ENCODE measurements around the gene LIN28B. TPM values are rescaled to one million over a fixed set of nuclear protein-coding genes. Genes with fewer than 3 reads are reported as not detected.
"Not testable (repeated sequence)": the region's sequence is repeated elsewhere in the genome, so short reads cannot be mapped to it uniquely, and the experiment has no call there.

LIN28B gene
- total RNA-seq, 1 donor from 2014 or later = not detected

DNA sequence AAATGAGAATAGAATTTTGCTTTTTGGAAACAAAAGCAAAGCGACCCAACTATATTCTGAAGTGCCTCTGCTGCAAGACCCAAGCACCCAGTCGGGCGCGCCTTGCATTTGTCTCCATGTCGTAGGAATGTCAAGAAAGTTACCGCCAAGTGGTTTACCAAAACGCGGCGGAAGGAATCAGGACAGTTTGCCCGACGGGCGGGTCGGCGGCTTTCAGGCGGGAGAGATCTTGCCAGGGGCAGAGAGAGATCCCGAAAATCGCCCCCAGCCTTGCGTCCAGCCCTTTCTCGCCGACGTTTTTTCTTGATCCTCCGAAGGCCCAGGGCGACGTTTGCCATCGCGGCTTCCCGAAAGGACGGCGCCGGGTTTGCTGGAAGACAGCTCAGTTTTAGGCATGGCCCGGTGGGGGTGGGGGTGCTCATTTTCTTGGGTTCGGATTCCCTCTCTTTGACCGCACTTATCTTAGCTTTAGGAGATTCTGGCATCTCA, 4.0 kb upstream of the LIN28B start:
- ATAC-seq (ENCODE audit: low read depth) (no peak), DNase-seq (no peak)
- H3K27ac Mint-ChIP-seq = no peak overlapping the region
- H3K4me3 Mint-ChIP-seq = no peak overlapping the region
- H3K9me3 Mint-ChIP-seq = peaks cover 3% of the 10 kb centered on the region
- intact Hi-C loops (cut with micrococcal nuclease) = loop anchor here (10.0 kb wide), 1 partner anchor 1042 kb away; no protein-coding TSS in a partner anchor
- H3K4me1 Mint-ChIP-seq = peaks cover 7% of the 10 kb centered on the region
- ChIA-PET CTCF (no interaction called here), POLR2A (no interaction called here)
- TF ChIP-seq, protein P1, sequence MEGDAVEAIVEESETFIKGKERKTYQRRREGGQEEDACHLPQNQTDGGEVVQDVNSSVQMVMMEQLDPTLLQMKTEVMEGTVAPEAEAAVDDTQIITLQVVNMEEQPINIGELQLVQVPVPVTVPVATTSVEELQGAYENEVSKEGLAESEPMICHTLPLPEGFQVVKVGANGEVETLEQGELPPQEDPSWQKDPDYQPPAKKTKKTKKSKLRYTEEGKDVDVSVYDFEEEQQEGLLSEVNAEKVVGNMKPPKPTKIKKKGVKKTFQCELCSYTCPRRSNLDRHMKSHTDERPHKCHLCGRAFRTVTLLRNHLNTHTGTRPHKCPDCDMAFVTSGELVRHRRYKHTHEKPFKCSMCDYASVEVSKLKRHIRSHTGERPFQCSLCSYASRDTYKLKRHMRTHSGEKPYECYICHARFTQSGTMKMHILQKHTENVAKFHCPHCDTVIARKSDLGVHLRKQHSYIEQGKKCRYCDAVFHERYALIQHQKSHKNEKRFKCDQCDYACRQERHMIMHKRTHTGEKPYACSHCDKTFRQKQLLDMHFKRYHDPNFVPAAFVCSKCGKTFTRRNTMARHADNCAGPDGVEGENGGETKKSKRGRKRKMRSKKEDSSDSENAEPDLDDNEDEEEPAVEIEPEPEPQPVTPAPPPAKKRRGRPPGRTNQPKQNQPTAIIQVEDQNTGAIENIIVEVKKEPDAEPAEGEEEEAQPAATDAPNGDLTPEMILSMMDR (IDR thresholded peaks at IDR 0.05) = no peak
- peaks cover 44% of the 10 kb centered on the region for H3K27me3 Mint-ChIP-seq
- H3K36me3 Mint-ChIP-seq (ENCODE audit: low read depth) = no peaks in the 10 kb centered on the region

DNA sequence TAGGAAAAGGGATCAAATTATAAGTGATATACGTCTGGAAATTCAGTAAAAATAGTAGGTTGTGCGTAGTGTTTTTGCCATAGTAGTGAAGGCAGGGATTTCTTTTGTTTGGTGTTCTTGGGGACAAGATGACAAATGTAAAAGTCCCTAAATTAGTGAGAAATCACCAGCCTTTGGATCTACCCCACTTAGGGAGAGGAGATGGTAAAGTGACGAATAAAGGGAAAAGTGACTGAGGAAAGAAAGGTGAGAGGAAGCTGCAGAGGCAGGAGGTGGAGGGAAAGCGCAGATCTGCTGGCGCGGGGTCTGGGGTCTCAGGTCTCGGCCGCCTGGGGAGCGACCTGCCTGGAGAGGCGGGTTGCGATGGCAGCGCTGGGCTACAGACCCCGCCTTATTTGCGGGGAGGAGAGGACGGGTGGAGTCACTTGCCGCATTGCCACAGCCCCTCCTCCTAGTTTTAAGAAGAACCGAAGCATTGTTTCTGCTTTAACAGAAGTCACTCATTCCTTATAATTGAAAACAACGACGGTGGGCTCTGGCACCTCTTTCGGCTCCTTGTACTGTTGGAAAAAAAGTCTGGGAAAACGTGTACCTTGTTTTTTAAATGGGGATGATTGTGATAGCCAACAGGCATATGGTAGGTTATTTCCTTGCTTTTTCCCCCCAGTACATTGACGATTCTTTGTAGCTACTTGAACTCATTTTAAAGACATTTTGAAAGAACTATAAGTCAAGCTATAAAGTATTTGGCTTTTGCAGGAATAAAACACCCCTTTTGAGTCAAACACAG, 3.3 kb upstream of the LIN28B start:
- H3K4me1 Mint-ChIP-seq; ATAC-seq (ENCODE audit: low read depth); H3K36me3 Mint-ChIP-seq (ENCODE audit: low read depth); CTCF ChIA-PET; DNase-seq; H3K4me3 Mint-ChIP-seq; POLR2A ChIA-PET; H3K27ac Mint-ChIP-seq; H3K9me3 Mint-ChIP-seq: not testable (repeated sequence)
- peaks cover 50% of the 10 kb centered on the region for H3K27me3 Mint-ChIP-seq
- intact Hi-C loops (cut with micrococcal nuclease) = loop anchor here (10.0 kb wide), 1 partner anchor 1041 kb away; no protein-coding TSS in a partner anchor

DNA sequence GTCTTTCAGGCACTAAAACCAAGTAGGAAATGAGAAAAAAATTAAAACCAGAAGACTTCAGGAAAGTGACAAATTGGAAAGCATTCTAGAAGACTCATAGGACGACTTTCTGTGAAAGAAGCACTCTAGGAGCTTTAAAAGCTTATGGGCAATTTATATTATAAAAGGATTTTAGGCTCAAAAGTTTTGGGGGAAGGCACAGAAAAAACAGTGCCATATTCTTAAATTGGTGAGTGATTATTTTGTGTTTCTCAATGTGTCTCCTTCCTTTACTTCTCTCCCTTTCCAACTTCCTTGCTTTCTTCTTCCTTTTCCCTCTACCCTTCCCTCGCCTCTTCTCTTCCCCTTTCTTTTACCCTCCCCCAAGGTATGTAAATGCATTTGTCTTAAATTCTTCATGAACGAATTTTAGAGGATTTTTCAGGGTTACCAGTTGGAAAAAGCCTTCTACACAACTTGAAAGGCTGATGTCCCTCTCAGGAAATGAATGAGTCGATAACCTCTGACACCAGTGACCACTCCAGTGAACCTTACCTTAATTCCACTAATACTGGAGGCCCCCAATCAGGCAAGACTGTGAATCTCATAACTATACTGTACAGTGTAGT, 2.6 kb upstream of the LIN28B start:
- ChIA-PET CTCF (no interaction called here), POLR2A (no interaction called here)
- no peak overlapping the region for H3K4me3 Mint-ChIP-seq
- peaks cover 52% of the 10 kb centered on the region for H3K27me3 Mint-ChIP-seq
- intact Hi-C loops (cut with micrococcal nuclease) = loop anchor here (10.0 kb wide), 1 partner anchor 1041 kb away; no protein-coding TSS in a partner anchor
- H3K9me3 Mint-ChIP-seq = peaks cover 3% of the 10 kb centered on the region
- H3K4me1 Mint-ChIP-seq = peaks cover 7% of the 10 kb centered on the region
- DNase-seq (no peak), ATAC-seq (ENCODE audit: low read depth) (no peak)
- TF ChIP-seq, protein P1 (IDR thresholded peaks at IDR 0.05) = no peak
- H3K36me3 Mint-ChIP-seq (ENCODE audit: low read depth) = no peaks in the 10 kb centered on the region
- H3K27ac Mint-ChIP-seq = no peak overlapping the region

DNA sequence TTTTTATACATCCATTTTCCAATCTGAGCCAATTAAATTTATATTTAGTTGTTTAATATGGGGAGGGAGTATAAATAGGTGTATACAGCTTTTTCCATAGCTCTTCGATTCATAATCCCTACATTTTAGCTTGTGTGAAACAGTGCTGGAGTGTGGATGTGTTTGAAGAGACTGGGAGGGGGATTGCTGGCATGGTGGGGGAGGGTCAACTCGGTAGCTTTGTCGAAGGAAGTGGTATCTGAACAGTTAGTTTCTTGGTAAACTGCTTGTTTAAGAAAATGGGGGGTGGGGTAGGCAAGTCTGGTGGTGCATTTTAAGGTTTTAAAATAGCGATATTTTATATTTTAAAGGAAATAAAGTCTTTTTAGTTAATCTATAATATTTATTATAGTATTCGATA, 1.4 kb upstream of the LIN28B start:
- H3K9me3 Mint-ChIP-seq = peaks cover 3% of the 10 kb centered on the region
- H3K27me3 Mint-ChIP-seq = peaks cover 53% of the 10 kb centered on the region
- ChIA-PET POLR2A (no interaction called here), CTCF (interaction anchor here (0.6 kb wide), 1 partner anchor 1354 kb away, joined by 6 read pairs; no protein-coding TSS in a partner anchor)
- TF ChIP-seq, protein P1 (IDR thresholded peaks at IDR 0.05) = no peak
- no peak for ATAC-seq (ENCODE audit: low read depth)
- no peak for DNase-seq
- H3K4me3 Mint-ChIP-seq = no peak overlapping the region
- peaks cover 7% of the 10 kb centered on the region for H3K4me1 Mint-ChIP-seq
- intact Hi-C loops (cut with micrococcal nuclease) = loop anchor here (10.0 kb wide), 1 partner anchor 1039 kb away; no protein-coding TSS in a partner anchor
- no peak overlapping the region for H3K27ac Mint-ChIP-seq
- no peaks in the 10 kb centered on the region for H3K36me3 Mint-ChIP-seq (ENCODE audit: low read depth)

DNA sequence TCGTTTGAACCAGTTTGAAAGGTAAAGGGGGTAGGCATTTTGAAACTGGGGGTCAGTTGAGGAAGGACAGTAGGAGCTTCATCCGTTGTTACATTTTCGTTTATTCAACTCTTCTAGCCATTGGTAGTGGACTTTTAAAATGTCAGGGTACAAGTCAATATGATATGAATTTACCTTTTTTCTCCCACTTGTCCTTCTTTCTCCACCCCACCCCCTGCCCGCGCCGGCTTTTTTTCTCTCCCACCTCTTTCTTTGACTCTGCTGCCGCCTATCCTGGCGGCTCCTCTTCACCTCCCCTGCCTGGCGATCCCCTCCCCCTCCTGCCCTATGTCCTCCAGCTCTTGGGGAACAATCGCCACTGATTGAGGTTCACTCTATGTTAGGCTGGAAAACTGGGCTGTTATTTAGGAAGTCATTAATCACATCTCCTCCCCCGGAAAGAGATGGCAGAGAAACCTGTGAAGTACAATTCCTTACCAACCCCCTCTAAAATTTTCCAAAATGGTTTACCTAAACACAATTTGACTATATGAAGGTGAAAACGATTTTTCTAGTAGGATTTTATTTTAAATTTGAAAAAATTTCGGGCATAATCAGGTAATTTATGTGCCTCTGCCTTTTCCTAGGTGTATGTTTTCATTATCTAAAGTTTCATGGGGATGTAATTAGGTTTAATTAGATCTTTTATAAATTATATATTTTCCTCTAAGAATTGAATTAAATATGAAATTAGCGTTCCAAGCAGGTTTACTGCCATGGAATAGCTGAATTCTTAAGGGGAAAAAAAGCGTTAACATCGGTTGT, 778 bp upstream of the LIN28B start:
- H3K4me1 Mint-ChIP-seq = peaks cover 7% of the 10 kb centered on the region
- ATAC-seq (ENCODE audit: low read depth) (no peak), DNase-seq (no peak)
- H3K4me3 Mint-ChIP-seq = no peak overlapping the region
- CTCF ChIA-PET = interaction anchor here (0.6 kb wide), 1 partner anchor 1353 kb away, joined by 6 read pairs; no protein-coding TSS in a partner anchor
- H3K27me3 Mint-ChIP-seq = peaks cover 51% of the 10 kb centered on the region
- intact Hi-C loops (cut with micrococcal nuclease) = loop anchor here (10.0 kb wide), 1 partner anchor 1039 kb away; no protein-coding TSS in a partner anchor
- H3K36me3 Mint-ChIP-seq (ENCODE audit: low read depth) = no peaks in the 10 kb centered on the region
- H3K9me3 Mint-ChIP-seq = peaks cover 3% of the 10 kb centered on the region
- POLR2A ChIA-PET = no interaction called here
- TF ChIP-seq, protein P1 (IDR thresholded peaks at IDR 0.05) = no peak
- no peak overlapping the region for H3K27ac Mint-ChIP-seq
